OCI-M2 (cell line): ENCODE data around the gene TRANK1.
"Not testable (repeated sequence)": the region's sequence is repeated elsewhere in the genome, so short reads cannot be mapped to it uniquely, and the experiment has no call there.

ENCODE experiments used
- DNase-seq: peaks from one replicate; lab custom pipeline; 2025; ENCODE audit not compliant: unreplicated experiment; lab: John Stamatoyannopoulos, UW

The TRANK1 gene

DNA sequence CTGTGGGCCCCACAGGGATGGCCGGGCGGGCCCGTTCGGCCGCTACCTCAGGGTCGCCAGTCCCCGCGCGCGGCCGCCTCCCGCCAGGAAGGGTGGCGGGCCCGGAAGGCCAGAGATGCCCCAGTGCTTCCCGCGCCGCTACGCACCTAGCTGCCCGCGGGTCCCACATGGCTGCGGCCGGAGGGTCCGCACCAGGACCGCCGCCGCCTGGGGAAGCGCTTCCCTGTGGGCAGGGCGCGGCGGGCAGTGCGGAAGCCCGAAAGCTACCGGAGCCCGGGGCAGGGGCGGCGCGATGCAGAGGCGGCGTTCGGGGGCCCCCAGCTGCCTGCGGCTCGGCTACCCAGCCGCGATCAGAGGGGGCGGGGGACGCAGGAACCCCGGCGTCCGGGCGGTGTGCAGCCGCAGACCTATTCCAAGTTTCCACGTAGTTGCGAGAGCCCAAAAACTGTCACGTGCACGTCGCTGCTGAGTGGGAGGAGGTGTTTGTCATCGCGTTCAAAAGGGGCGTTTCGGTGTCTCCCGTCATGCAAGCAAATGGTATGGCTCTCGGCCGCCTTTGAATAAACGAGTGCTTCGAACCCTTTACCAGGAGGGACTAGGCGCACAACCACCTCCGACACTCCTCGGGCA is at the start of gene TRANK1:
TSS of gene TRANK1 (minus strand) at position 414 of the 630 bp plus-strand sequence. CDS start at position 169, 245 bp downstream.
- DNase-seq, result no peak

DNA sequence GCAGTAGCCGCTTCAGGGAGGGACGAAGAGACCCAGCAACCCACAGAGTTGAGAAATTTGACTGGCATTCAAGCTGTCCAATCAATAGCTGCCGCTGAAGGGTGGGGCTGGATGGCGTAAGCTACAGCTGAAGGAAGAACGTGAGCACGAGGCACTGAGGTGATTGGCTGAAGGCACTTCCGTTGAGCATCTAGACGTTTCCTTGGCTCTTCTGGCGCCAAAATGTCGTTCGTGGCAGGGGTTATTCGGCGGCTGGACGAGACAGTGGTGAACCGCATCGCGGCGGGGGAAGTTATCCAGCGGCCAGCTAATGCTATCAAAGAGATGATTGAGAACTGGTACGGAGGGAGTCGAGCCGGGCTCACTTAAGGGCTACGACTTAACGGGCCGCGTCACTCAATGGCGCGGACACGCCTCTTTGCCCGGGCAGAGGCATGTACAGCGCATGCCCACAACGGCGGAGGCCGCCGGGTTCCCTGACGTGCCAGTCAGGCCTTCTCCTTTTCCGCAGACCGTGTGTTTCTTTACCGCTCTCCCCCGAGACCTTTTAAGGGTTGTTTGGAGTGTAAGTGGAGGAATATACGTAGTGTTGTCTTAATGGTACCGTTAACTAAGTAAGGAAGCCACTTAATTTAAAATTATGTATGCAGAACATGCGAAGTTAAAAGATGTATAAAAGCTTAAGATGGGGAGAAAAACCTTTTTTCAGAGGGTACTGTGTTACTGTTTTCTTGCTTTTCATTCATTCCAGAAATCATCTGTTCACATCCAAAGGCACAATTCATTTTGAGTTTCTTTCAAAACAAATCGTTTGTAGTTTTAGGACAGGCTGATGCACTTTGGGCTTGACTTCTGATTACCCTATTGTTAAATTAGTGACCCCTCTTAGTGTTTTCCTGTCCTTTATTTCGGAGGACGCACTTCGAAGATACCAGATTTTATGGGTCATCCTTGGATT is 48.8 kb upstream of the TRANK1 start, which contains the start of gene MLH1:
TSS of gene MLH1 (plus strand) at position 193 of the 958 bp plus-strand sequence. CDS start at position 223, 30 bp downstream.
- DNase-seq, result no peak

DNA sequence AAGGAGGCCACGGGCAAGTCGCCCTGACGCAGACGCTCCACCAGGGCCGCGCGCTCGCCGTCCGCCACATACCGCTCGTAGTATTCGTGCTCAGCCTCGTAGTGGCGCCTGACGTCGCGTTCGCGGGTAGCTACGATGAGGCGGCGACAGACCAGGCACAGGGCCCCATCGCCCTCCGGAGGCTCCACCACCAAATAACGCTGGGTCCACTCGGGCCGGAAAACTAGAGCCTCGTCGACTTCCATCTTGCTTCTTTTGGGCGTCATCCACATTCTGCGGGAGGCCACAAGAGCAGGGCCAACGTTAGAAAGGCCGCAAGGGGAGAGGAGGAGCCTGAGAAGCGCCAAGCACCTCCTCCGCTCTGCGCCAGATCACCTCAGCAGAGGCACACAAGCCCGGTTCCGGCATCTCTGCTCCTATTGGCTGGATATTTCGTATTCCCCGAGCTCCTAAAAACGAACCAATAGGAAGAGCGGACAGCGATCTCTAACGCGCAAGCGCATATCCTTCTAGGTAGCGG is 48.0 kb upstream of the TRANK1 start, which contains the start of gene EPM2AIP1:
TSS of gene EPM2AIP1 (minus strand) at position 326 of the 520 bp plus-strand sequence. CDS start at position 272, 54 bp downstream.
- DNase-seq, result no peak

- no peak for DNase-seq
Measured at GRCh38 chr3:36991923-36992805, 47.3 kb upstream of the TRANK1 start.

GRCh38 chr3:36991147-36991546 is 46.3 kb upstream of the TRANK1 start:
- DNase-seq, result no peak

GRCh38 chr3:36989568-36989967 is 44.7 kb upstream of the TRANK1 start:
- no peak for DNase-seq

DNA sequence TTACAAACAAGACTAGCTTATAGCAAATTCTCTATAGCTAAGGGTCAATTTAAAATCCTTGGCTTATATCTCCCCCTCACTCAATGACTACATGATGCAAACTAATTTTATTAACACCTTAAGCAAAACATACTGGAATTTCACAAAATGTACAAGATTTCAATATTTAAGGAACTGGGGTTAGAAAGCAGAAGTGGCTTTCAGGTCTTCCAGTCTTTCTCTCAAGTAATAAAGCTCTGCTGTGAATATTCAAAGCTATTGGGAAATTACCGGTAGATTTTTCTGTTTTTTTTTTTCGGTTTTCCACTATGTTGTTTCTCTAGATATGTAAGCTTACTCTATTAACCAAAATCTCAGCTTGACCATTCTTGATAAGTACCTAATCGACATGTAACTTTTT is 44.2 kb upstream of the TRANK1 start:
- no peak for DNase-seq

DNA sequence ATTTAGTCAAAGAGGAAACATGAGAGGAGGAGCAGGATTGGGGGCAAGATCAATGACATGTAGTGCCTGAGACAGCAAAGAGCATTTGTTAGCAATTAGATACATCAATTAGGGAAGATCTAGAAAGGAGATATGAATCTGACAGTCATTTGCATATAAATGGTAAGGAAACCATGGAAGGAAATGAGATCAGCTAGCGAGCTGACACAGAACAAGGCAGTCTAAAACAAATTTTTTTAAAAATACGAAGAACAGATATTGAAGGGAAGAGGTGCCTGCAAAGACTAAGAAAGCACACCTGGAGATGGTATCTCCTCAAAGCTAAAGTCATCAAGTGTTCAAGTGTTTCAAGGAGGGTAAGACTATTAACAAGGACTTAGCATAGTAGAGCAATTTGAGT is 43.5 kb upstream of the TRANK1 start:
- DNase-seq, result no peak

- no peak for DNase-seq
Measured at GRCh38 chr3:36981006-36981405, 36.2 kb upstream of the TRANK1 start.

DNA sequence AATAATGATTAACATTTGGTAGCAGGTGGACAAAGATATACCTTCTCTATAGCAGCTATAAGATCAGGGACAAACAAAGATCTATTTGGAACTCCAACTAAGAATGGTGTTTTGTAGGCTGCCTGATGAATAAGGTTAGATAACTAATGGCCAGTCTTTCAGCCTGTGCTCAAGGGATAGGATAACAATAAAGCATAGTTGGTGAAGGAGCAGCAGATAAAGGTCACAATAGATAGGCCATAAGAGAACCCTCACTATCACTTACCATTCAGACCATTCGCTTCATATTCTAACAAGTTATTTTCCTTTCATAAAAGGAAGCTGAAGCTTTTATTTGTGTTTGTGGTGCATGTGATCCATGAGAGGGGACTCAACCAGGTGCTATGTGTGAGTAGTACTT is 28.3 kb upstream of the TRANK1 start:
- no peak for DNase-seq

GRCh38 chr3:36972163-36972562 is 27.3 kb upstream of the TRANK1 start:
- no peak for DNase-seq

GRCh38 chr3:36969540-36970432 is 24.9 kb upstream of the TRANK1 start:
- peak; percentile 93 for DNase-seq

- no peak for DNase-seq
Measured at GRCh38 chr3:36969085-36969484, 24.2 kb upstream of the TRANK1 start.

- DNase-seq, result no peak
Measured at GRCh38 chr3:36965440-36965839, 20.6 kb upstream of the TRANK1 start.

DNA sequence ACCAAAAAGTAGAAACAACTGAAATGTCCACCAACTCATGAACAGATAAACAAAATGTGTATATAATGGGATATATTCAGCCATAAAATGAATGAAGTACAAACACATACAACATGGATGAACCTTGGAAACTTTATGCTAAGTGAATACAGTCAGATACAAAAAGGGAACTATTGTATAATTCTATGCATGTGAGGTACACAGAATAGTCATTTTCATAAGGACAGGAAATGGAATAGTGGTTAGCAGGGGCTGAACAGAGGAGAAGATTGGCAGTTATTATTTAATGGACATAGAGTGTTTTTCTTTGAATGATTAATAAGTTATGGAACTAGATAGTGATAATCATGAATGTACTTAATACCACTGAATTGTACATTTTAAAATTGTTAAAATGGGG is 20.0 kb upstream of the TRANK1 start:
- no peak for DNase-seq

GRCh38 chr3:36964331-36964730 is 19.5 kb upstream of the TRANK1 start:
- no peak for DNase-seq

DNA sequence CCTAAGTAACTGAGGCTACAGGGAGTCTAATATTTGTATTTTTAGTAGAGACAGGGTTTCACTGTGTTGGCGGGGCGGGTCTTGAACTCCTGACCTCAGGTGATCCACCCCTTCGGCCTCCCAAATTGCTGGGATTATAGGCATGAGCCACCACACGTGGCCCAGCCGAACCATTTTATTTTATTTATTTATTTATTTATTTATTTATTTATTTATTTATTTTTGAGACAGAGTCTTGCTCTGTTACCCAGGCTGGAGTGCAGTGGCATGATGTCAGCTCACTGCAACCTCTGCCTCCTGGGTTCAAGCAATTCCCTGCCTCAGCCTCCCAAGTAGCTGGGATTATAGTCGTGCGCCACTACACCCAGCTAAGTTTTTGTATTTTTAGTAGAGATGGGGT is 18.2 kb upstream of the TRANK1 start:
- DNase-seq, result not testable (repeated sequence)

DNA sequence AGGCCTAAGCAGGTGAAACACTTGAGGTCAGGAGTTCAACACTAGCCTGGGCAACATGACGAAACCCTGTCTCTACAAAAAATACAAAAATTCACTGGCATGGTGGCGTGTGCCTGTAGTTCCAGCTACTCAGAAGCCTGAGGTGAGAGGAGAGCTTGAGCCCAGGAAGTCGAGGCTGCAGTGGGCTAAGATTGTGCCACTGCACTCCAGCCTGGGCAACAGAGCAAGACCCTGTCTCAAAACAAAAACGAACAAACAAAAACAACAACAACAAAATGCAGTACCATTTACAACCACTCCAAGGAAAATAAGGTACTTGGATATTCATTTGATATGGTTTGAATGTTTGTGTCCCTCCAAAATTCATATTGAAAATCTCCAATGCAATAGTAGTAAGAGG is 15.6 kb upstream of the TRANK1 start:
- DNase-seq, result no peak

DNA sequence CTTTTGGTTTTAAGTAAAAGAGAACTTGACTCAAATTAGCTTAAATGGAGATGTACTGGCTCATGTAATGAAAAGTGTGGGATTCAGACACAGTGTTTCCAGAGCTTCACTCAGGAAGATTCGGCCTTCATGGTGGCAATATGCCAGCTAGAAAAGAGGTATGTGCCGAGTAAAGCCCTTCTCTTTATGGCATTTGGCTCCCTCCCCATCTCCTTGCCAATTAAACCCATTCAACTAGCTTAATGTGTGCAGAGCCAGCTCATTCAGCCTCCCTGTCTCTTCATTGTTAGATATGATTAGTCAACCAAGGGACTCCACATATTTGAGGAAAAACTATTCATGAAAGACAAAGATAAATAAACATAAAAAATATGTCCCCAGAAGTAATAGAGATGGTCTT is 15.0 kb upstream of the TRANK1 start:
- no peak for DNase-seq
